ENCODE measurements around the gene WDR19.

WDR19 gene

GRCh38 chr4:39331191-39331590, 148.9 kb downstream of the WDR19 start:
- no peak for DNase-seq (ENCODE audit: low spot score)
- no peak for TF ChIP-seq CTCF (IDR thresholded peaks at IDR 0.05; ENCODE audit: extremely low read depth, missing control alignments)
